HepG2 (cell line): ENCODE measurements around the gene TNFAIP8L3. TPM values are rescaled to one million over a fixed set of nuclear protein-coding genes. Genes with fewer than 3 reads are reported as not detected.

Source experiments
- BRF2 ChIP-seq: sonication (generic); formaldehyde crosslinking; IDR thresholded peaks from 2 replicates; pipeline ENCODE4 v1.8.1; 2022; ENCODE audit warnings: mild to moderate bottlenecking, missing genetic modification reagents
- MLLT10 ChIP-seq: sonication (generic); formaldehyde crosslinking; IDR thresholded peaks from 2 replicates; pipeline ENCODE4 v1.4.0; 2020; ENCODE audit warnings: missing genetic modification reagents
- NFAT5 ChIP-seq: sonication (generic); formaldehyde crosslinking; IDR thresholded peaks from 2 replicates; pipeline ENCODE4 v1.4.0; 2020; ENCODE audit warnings: missing genetic modification reagents
- RORA ChIP-seq: sonication (generic); formaldehyde crosslinking; IDR thresholded peaks from 2 replicates; pipeline ENCODE4 v1.5.0; 2020; ENCODE audit warnings: mild to moderate bottlenecking, missing genetic modification reagents, moderate library complexity
- TFE3 ChIP-seq: IDR thresholded peaks from 2 replicates; pipeline ENCODE4 v1.6.1; 2016
- ZNF550 ChIP-seq: sonication (generic); formaldehyde crosslinking; IDR thresholded peaks from 2 replicates; pipeline ENCODE4 v1.4.0; 2020; ENCODE audit warnings: mild to moderate bottlenecking, missing genetic modification reagents, borderline replicate concordance
- ZNF552 ChIP-seq: sonication (generic); formaldehyde crosslinking; IDR thresholded peaks from 2 replicates; pipeline ENCODE4 v1.9.0; 2022; ENCODE audit warnings: missing genetic modification reagents, mild to moderate bottlenecking, borderline replicate concordance
- ZNF713 ChIP-seq: sonication (generic); formaldehyde crosslinking; IDR thresholded peaks from 2 replicates; pipeline ENCODE4 v1.4.0; 2020; ENCODE audit warnings: mild to moderate bottlenecking, missing genetic modification reagents
- ZNF792 ChIP-seq: IDR thresholded peaks from 2 replicates; pipeline ENCODE4 v1.6.1; 2016
- polyA plus RNA-seq, 8 experiments: library from polyadenylated mRNA; depleted of rRNA in 3 of 8; stranded (reverse) in 7 of 8; unstranded in 1 of 8; fragments of >200 nt; fragmentation: Illumina TruSeq in 4 of 8; extraction: Trizol in 4 of 8; gene quantifications; 2 replicates each; pipeline versions ENCODE4 v1.2.1 to v1.2.3, GENCODE V29; 2011 to 2016; ENCODE audit warnings: low read depth in 4 of 8, missing spikeins in 1 of 8, mixed read lengths in 1 of 8; ENCODE audit not compliant: insufficient read depth in 1 of 8
- total RNA-seq, 5 experiments: library from RNA; depleted of rRNA; stranded (reverse); fragments of >200 nt; fragmentation: Illumina TruSeq; extraction: Trizol; gene quantifications; 2 replicates each; pipeline ENCODE4 v1.2.3, GENCODE V29; 2016; ENCODE audit warnings: low read depth in 1 of 5
- TF ChIP-seq, protein P1 (sequence below): sonication (generic); formaldehyde crosslinking; IDR thresholded peaks from 2 replicates; pipeline ENCODE4 v1.5.1; 2020; ENCODE audit warnings: missing genetic modification reagents, mild to moderate bottlenecking, borderline replicate concordance
- TF ChIP-seq, protein P2 (sequence below): sonication (generic); formaldehyde crosslinking; IDR thresholded peaks from 2 replicates; pipeline ENCODE4 v1.4.0; 2020; ENCODE audit warnings: missing genetic modification reagents, borderline replicate concordance

TNFAIP8L3 gene
- total and polyA plus RNA-seq, 2 of the 13 experiments (the other 11 are each of a cell fraction or from before 2014, with no cell fraction given) = 0.15 to 4.0 TPM

GRCh38 chr15:51082246-51082645 lies 12.5 kb downstream of the TNFAIP8L3 start (continued):
- TF ChIP-seq NFAT5 (CRISPR knock-in tag) = no peak
- no peak for TF ChIP-seq ZNF792
- TF ChIP-seq TFE3 (CRISPR knock-in tag) = no peak
- no peak for TF ChIP-seq ZNF550 (CRISPR knock-in tag)
- TF ChIP-seq, protein P1, sequence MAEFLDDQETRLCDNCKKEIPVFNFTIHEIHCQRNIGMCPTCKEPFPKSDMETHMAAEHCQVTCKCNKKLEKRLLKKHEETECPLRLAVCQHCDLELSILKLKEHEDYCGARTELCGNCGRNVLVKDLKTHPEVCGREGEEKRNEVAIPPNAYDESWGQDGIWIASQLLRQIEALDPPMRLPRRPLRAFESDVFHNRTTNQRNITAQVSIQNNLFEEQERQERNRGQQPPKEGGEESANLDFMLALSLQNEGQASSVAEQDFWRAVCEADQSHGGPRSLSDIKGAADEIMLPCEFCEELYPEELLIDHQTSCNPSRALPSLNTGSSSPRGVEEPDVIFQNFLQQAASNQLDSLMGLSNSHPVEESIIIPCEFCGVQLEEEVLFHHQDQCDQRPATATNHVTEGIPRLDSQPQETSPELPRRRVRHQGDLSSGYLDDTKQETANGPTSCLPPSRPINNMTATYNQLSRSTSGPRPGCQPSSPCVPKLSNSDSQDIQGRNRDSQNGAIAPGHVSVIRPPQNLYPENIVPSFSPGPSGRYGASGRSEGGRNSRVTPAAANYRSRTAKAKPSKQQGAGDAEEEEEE (CRISPR knock-in tag) = no peak
- TF ChIP-seq ZNF552 (CRISPR knock-in tag) = no peak
- TF ChIP-seq, protein P2, sequence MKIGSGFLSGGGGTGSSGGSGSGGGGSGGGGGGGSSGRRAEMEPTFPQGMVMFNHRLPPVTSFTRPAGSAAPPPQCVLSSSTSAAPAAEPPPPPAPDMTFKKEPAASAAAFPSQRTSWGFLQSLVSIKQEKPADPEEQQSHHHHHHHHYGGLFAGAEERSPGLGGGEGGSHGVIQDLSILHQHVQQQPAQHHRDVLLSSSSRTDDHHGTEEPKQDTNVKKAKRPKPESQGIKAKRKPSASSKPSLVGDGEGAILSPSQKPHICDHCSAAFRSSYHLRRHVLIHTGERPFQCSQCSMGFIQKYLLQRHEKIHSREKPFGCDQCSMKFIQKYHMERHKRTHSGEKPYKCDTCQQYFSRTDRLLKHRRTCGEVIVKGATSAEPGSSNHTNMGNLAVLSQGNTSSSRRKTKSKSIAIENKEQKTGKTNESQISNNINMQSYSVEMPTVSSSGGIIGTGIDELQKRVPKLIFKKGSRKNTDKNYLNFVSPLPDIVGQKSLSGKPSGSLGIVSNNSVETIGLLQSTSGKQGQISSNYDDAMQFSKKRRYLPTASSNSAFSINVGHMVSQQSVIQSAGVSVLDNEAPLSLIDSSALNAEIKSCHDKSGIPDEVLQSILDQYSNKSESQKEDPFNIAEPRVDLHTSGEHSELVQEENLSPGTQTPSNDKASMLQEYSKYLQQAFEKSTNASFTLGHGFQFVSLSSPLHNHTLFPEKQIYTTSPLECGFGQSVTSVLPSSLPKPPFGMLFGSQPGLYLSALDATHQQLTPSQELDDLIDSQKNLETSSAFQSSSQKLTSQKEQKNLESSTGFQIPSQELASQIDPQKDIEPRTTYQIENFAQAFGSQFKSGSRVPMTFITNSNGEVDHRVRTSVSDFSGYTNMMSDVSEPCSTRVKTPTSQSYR (CRISPR knock-in tag) = no peak
- TF ChIP-seq ZNF713 (CRISPR knock-in tag) = no peak
- no peak for TF ChIP-seq RORA
- no peak for TF ChIP-seq BRF2
- no peak for TF ChIP-seq MLLT10
